Panc1 (cell line): ENCODE data around the gene DDIT3. TPM values are rescaled to one million over a fixed set of nuclear protein-coding genes. Genes with fewer than 3 reads are reported as not detected.
"Not testable (repeated sequence)": the region's sequence is repeated elsewhere in the genome, so short reads cannot be mapped to it uniquely, and the experiment has no call there.

Experiments
- ATAC-seq: fragments of 200-7000 bp; cut with Tn5 transposase; 2 replicates; pipeline ENCODE4 v1.9.1; 2020; ENCODE audit warnings: mild to moderate bottlenecking, moderate library complexity
- BruUV-seq: library from RNA; stranded (reverse); fragments of 400-500 nt; replicated peaks from 2 replicates; lab custom pipeline; 2021; lab: Mats Ljungman, UMichigan
- CTCF ChIA-PET: fragments of 300-600 bp; sonication (Branson Sonifier 250); formaldehyde crosslinking; loops from one replicate; lab custom pipeline; 2022; ENCODE audit warnings: antibody characterized with exemption; lab: Charles Lee
- POLR2A ChIA-PET: fragments of 300-600 bp; sonication (Branson Sonifier 250); formaldehyde crosslinking; loops from one replicate; lab custom pipeline; 2022; ENCODE audit warnings: antibody characterized with exemption; lab: Charles Lee
- DNase-seq: peaks from one replicate; pipeline ENCODE4 v3.0.0-alpha.2; 2010; ENCODE audit warnings: low read depth, low spot score
- H3K27ac ChIP-seq: 2 replicates; pipeline ENCODE4 v1.5.1; 2011; ENCODE audit warnings: mild to moderate bottlenecking, low read length, inconsistent platforms
- H3K27me3 ChIP-seq: fragments of 200-500 bp; sonication (Bioruptor generic); 2 replicates; pipeline ENCODE4 v1.6.0; 2014; ENCODE audit warnings: low read length, inconsistent platforms; ENCODE audit not compliant: control insufficient read depth, insufficient read depth
- H3K36me3 ChIP-seq: fragments of 200-500 bp; sonication (Bioruptor generic); 2 replicates; pipeline ENCODE4 v1.5.1; 2014; ENCODE audit warnings: inconsistent platforms, mild to moderate bottlenecking, low read length, moderate library complexity; ENCODE audit not compliant: control insufficient read depth, insufficient read depth
- H3K4me1 ChIP-seq: 2 replicates; pipeline ENCODE4 v1.5.1; 2011; ENCODE audit warnings: inconsistent platforms, mild to moderate bottlenecking, low read length, moderate library complexity; ENCODE audit not compliant: control insufficient read depth, insufficient read depth
- H3K4me3 ChIP-seq, 2 experiments: 2 replicates each; pipeline ENCODE4 v1.5.1; 2011 to 2012; ENCODE audit warnings: low read depth in 2 of 2, low read length in 2 of 2, mild to moderate bottlenecking in 2 of 2, inconsistent platforms in 1 of 2, moderate library complexity in 1 of 2
- H3K9me3 ChIP-seq: fragments of 200-500 bp; sonication (Bioruptor generic); 2 replicates; pipeline ENCODE4 v1.5.1; 2014; ENCODE audit warnings: low read depth, mild to moderate bottlenecking, inconsistent platforms, low read length, moderate library complexity; ENCODE audit not compliant: control insufficient read depth, insufficient read depth
- POLR2AphosphoS5 ChIP-seq: IDR thresholded peaks from 2 replicates; pipeline ENCODE4 v1.6.1; 2012; ENCODE audit warnings: mild to moderate bottlenecking, low read depth, low read length, moderate library complexity
- SIN3A ChIP-seq: IDR thresholded peaks from 2 replicates; pipeline ENCODE4 v1.6.1; 2012; ENCODE audit warnings: low read depth, mild to moderate bottlenecking, low read length, moderate library complexity, borderline replicate concordance; ENCODE audit not compliant: insufficient read depth
- TCF7L2 ChIP-seq: IDR thresholded peaks from 2 replicates; pipeline ENCODE4 v1.6.1; 2011; ENCODE audit warnings: mild to moderate bottlenecking, low read depth, low read length, inconsistent platforms
- in situ Hi-C: cut with HindIII; loops from 2 replicates; pipeline ENCODE4 v1.10.0; 2016; ENCODE audit warnings: low sequenced_read_pairs, low pct_unique_long_range_greater_than_20kb
- intact Hi-C: fragments of 100-400 bp; cut with micrococcal nuclease; formaldehyde crosslinking; loops from one replicate; pipeline ENCODE4 v1.10.0; 2022; ENCODE audit not compliant: unreplicated experiment
- total RNA-seq: library from RNA; stranded (reverse); gene quantifications from one replicate; pipeline ENCODE4 v1.2.1, GENCODE V29; 2021; ENCODE audit not compliant: unreplicated experiment
- TF ChIP-seq, protein P1 (sequence below): fragments of 450-650 bp; IDR thresholded peaks from 2 replicates; pipeline ENCODE4 v1.5.1; 2017; ENCODE audit warnings: mild to moderate bottlenecking
- TF ChIP-seq, protein P2 (sequence below), 2 experiments: IDR thresholded peaks; 2 replicates each; pipeline ENCODE4 v1.6.1; 2011 to 2012; ENCODE audit warnings: low read depth in 2 of 2, control low read depth in 1 of 2, low read length in 1 of 2, mild to moderate bottlenecking in 1 of 2, moderate library complexity in 1 of 2; ENCODE audit not compliant: insufficient read depth in 1 of 2

Gene DDIT3
- total RNA-seq, 1 experiment from 2014 or later: 47.2 TPM

DNA sequence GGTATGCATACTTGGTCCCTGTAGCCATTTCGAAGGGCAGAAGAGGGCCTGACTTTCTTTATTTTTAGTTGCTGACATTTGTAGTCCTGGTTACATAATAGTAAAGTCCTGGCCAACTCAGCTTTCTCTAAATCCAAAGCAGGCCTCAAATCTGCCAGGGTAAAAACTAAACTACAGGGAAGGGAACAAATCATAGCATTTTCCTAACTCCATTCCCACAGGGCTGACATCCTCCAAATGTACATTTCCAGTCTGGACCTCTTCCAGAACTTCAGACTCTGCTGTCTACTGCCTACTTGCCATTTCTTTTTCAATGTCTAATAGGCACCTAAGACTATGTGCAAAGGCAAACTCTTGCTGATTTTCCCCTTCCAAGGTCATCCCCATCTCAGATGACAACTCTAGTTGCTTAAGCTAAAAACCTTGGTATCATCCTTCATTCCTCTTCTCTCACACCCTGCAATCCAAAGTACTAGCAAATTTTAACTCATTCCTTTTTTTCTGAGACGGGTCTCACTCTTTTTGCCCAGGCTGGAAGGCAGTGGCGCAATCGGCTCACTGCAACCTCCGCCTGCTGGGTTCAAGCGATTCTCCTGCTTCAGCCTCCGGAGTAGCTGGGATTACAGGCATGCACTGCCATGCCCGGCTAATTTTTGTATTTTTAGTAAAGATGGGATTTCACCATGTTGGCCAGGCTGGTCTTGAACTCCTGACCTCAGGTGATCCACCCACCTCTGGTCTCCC, 2.0 kb downstream of the DDIT3 start:
- ChIA-PET CTCF (interaction anchor here (0.6 kb wide), 1 partner anchor 116 kb away, joined by 3 read pairs; no protein-coding TSS in a partner anchor), POLR2A (no interaction called here)
- Histone ChIP-seq H3K36me3 (peaks cover 18% of the 10 kb centered on the region), H3K4me1 (peaks cover 49% of the 10 kb centered on the region), H3K27ac (peak overlapping the region; percentile 96), H3K27me3 (no peaks in the 10 kb centered on the region), H3K4me3 (peak overlapping the region; percentile 88 to 98), H3K9me3 (no peaks in the 10 kb centered on the region)
- DNase-seq: no peak
- intact Hi-C loops (no loop called here), in situ Hi-C loops (no loop called here)
- no TSS peak for BruUV-seq
- no peak for TF ChIP-seq TCF7L2
- no peak for TF ChIP-seq SIN3A
- TF ChIP-seq, protein P1, sequence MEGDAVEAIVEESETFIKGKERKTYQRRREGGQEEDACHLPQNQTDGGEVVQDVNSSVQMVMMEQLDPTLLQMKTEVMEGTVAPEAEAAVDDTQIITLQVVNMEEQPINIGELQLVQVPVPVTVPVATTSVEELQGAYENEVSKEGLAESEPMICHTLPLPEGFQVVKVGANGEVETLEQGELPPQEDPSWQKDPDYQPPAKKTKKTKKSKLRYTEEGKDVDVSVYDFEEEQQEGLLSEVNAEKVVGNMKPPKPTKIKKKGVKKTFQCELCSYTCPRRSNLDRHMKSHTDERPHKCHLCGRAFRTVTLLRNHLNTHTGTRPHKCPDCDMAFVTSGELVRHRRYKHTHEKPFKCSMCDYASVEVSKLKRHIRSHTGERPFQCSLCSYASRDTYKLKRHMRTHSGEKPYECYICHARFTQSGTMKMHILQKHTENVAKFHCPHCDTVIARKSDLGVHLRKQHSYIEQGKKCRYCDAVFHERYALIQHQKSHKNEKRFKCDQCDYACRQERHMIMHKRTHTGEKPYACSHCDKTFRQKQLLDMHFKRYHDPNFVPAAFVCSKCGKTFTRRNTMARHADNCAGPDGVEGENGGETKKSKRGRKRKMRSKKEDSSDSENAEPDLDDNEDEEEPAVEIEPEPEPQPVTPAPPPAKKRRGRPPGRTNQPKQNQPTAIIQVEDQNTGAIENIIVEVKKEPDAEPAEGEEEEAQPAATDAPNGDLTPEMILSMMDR: no peak
- TF ChIP-seq, protein P2, sequence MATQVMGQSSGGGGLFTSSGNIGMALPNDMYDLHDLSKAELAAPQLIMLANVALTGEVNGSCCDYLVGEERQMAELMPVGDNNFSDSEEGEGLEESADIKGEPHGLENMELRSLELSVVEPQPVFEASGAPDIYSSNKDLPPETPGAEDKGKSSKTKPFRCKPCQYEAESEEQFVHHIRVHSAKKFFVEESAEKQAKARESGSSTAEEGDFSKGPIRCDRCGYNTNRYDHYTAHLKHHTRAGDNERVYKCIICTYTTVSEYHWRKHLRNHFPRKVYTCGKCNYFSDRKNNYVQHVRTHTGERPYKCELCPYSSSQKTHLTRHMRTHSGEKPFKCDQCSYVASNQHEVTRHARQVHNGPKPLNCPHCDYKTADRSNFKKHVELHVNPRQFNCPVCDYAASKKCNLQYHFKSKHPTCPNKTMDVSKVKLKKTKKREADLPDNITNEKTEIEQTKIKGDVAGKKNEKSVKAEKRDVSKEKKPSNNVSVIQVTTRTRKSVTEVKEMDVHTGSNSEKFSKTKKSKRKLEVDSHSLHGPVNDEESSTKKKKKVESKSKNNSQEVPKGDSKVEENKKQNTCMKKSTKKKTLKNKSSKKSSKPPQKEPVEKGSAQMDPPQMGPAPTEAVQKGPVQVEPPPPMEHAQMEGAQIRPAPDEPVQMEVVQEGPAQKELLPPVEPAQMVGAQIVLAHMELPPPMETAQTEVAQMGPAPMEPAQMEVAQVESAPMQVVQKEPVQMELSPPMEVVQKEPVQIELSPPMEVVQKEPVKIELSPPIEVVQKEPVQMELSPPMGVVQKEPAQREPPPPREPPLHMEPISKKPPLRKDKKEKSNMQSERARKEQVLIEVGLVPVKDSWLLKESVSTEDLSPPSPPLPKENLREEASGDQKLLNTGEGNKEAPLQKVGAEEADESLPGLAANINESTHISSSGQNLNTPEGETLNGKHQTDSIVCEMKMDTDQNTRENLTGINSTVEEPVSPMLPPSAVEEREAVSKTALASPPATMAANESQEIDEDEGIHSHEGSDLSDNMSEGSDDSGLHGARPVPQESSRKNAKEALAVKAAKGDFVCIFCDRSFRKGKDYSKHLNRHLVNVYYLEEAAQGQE (IDR thresholded peaks at IDR 0.05; ENCODE audit: insufficient read depth in 1 of 2, low read depth in 2 of 2, low read length in 1 of 2): no peak
- no peak; the same call in 1 of the 2 replicates for TF ChIP-seq POLR2AphosphoS5
- ATAC-seq: no peak

DNA sequence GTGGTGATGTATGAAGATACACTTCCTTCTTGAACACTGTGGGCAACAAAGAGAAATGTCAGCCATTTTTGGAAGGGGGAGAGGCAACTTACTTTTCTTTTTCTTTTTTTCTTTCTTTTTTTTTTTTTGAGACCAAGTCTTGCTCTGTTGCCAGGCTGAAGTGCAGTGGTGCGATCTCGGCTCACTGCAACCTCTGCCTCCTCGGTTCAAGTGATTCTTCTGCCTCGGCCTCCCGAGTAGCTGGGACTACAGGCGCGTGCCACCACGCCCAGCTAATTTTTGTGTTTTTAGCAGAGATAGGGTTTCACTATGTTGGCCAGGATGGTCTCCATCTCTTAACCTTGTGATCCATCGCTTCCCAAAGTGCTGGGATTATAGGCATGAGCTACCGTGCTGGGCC, 2.6 kb downstream of the DDIT3 start:
- peaks cover 49% of the 10 kb centered on the region for H3K4me1 ChIP-seq
- intact Hi-C loops, ATAC-seq, DNase-seq, H3K27me3 ChIP-seq, H3K9me3 ChIP-seq, BruUV-seq, in situ Hi-C loops: not testable (repeated sequence)
- H3K27ac ChIP-seq: peak overlapping the region; percentile 96
- ChIA-PET CTCF (interaction anchor here (0.6 kb wide), 1 partner anchor 116 kb away, joined by 3 read pairs; no protein-coding TSS in a partner anchor), POLR2A (interaction anchor here (0.7 kb wide), 1 partner anchor 474 kb away, joined by 4 read pairs; no protein-coding TSS in a partner anchor)
- peaks cover 17% of the 10 kb centered on the region for H3K36me3 ChIP-seq
- peak overlapping the region; percentile 88 to 98 for H3K4me3 ChIP-seq
- TF ChIP-seq POLR2AphosphoS5: peak; percentile 47

DNA sequence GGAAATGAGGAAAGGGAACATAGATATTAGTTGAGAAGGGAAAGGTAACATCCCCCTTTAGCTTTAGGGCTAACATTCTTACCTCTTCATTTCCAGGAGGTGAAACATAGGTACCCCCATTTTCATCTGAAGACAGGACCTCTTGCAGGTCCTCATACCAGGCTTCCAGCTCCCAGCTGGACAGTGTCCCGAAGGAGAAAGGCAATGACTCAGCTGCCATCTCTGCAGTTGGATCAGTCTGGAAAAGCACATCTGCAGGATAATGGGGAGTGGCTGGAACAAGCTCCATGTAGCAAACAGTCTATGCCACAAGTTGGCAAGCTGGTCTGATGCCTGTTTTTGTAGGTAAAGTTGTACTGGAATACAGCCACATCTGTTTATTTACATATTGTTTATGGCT, 3.1 kb downstream of the DDIT3 start:
- DNase-seq (peak; percentile 28), ATAC-seq (no peak)
- intact Hi-C loops (no loop called here), in situ Hi-C loops (no loop called here)
- BruUV-seq: no TSS peak
- Histone ChIP-seq H3K27ac (peak overlapping the region; percentile 96), H3K9me3 (no peaks in the 10 kb centered on the region), H3K4me3 (peak overlapping the region; percentile 88 to 98), H3K27me3 (no peaks in the 10 kb centered on the region), H3K36me3 (peaks cover 22% of the 10 kb centered on the region), H3K4me1 (peaks cover 49% of the 10 kb centered on the region)
- POLR2A ChIA-PET: interaction anchor here (0.7 kb wide), 1 partner anchor 474 kb away, joined by 4 read pairs; no protein-coding TSS in a partner anchor
- CTCF ChIA-PET: no interaction called here
- peak; percentile 36; the same call in 1 of the 2 replicates for TF ChIP-seq POLR2AphosphoS5
- TF ChIP-seq, protein P2 (IDR thresholded peaks at IDR 0.05; ENCODE audit: insufficient read depth in 1 of 2, low read depth in 2 of 2, low read length in 1 of 2): no peak
